GM20000 (cell line): ENCODE measurements around the gene TUT4.

Experiments
- DNase-seq: peaks from one replicate; pipeline ENCODE4 v3.0.0; 2012; ENCODE audit warnings: low spot score
- TF ChIP-seq, protein P1 (sequence below): IDR thresholded peaks from 2 replicates; pipeline ENCODE4 v1.5.1; 2012; ENCODE audit warnings: mild to moderate bottlenecking, control low read depth; ENCODE audit errors: extremely low read depth, missing control alignments

Gene TUT4

DNA sequence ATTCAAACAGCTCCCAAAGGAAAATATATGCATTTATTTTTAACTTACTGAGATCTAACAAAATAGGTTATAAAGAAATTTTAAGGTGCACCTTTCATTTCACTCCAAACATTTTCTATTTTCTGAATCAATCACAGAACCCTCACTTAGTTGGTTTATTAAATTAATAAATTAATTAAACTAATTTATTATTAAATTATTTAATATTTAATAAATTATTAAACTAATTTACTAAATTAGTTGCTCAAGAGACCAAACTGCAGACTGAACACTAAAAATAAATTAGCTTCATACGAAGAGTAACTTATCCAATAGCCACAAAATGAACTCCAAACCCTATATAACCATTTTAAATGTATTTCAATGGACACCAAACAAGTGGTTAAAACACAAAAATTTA, 80.5 kb downstream of the TUT4 start:
- TF ChIP-seq, protein P1, sequence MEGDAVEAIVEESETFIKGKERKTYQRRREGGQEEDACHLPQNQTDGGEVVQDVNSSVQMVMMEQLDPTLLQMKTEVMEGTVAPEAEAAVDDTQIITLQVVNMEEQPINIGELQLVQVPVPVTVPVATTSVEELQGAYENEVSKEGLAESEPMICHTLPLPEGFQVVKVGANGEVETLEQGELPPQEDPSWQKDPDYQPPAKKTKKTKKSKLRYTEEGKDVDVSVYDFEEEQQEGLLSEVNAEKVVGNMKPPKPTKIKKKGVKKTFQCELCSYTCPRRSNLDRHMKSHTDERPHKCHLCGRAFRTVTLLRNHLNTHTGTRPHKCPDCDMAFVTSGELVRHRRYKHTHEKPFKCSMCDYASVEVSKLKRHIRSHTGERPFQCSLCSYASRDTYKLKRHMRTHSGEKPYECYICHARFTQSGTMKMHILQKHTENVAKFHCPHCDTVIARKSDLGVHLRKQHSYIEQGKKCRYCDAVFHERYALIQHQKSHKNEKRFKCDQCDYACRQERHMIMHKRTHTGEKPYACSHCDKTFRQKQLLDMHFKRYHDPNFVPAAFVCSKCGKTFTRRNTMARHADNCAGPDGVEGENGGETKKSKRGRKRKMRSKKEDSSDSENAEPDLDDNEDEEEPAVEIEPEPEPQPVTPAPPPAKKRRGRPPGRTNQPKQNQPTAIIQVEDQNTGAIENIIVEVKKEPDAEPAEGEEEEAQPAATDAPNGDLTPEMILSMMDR = no peak
- no peak for DNase-seq

DNA sequence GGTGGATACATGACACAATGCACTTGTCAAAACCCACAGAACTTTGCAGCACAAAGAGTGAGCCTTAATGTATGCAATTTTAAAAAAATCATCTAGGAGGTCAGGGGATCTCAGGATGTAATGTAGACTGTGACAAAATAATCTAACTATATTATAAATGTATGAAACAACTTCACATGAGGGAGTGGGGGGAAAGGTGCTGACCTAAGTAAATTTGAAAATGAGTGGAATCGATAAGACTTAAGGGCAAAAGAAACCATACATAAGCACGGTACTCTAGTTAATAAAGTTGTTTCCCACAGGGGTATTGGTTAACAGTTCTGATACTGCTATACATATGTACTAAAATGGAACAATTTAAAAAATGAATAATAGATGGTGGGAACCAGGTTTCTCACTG, 83.8 kb downstream of the TUT4 start:
- TF ChIP-seq, protein P1 = no peak
- DNase-seq = no peak

DNA sequence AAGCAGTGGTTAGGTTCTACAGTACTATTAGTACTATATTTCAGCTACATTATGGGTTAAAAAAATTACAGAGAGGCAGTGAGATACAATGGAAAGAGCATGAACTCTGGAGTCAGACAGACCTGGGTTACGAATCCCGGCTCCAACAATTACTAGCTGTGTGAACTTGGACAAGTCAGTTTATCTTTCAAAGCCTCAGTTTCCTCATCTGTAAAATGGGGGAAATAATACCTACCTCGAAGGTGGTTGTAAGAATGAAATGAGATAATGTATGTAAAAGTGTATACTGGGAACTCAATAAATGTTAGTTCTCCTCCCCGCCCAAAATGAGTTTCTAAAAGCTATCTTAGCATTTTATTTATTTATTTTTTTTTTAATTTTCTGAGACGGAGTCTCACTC, 89.0 kb downstream of the TUT4 start:
- TF ChIP-seq, protein P1 = no peak
- no peak for DNase-seq

DNA sequence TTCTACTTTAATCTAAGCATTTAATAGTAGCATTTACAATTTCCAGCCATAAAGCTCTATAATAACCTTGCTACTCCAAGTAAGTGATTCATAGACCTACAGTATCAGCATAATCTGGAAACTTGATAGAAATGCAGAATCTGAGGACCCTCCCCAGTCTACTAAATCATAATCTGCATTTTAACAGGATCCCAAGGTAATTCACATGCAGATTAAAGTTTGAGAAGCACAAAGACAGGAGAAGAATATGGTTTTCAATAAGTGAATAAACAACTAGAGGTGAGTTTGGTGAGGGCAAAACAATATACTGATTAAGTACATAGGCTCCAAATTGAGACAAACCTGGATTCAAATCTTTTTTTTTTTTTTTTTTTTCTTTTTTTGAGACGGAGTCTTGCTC, 91.1 kb downstream of the TUT4 start:
- TF ChIP-seq, protein P1 = no peak
- DNase-seq = no peak

DNA sequence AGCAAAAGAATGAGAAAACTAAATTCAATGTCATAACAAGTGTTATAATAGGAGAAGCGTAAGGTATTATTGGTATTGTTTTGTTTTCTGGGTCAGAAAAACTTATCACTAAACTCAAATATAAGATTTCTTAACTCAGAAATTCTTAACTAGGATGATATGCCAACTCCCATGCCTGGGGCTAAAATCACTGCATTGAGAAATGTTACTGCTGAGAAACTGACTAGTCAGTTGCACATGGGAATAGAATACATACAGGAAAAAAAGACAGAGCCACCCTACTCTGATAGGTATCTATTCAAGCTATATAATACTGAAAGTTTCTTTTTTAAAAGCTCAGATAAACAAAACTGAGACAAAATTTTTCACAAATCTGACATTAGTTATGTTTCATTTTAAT, 92.2 kb downstream of the TUT4 start:
- TF ChIP-seq, protein P1 = no peak
- DNase-seq = no peak

DNA sequence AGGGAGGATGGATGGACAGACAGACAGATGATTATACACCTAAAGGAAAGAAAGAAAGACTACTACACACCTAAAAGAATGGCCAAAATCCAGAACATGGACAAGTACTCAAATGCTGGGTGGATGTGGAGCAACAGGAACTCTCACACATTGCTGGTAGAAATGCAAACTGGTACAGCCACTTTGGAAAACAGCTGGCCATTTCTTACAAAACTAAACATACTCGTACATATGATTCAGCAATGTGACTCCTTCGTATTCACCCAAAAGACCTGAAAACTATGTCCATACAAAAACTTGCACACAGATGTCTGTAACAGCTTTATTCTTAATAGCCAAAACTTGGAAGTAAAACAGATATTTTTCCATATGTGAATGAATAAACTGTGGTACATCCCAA, 97.2 kb downstream of the TUT4 start:
- TF ChIP-seq, protein P1 = no peak
- DNase-seq = no peak

DNA sequence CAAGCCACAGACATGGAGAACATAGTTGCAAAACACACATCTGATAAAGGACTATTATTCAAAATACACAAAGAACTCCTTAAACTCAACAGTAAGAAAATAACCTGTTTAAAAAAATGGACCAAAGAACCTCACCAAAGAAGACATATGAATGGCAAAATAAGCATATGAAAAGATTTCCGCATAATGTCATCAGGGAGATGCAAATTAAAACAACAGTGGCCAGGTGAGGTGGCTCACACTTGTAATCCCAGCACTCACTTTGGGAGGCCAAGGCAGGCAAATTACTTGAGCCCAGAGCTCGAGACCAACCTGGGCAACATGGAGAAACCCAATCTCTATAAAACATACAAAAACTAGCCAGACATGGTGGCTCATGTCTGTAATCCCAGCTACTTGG, 98.1 kb downstream of the TUT4 start:
- TF ChIP-seq, protein P1 = no peak
- no peak for DNase-seq
